ENCODE data around the gene AFAP1L1.
A peak's percentile ranks its signal among the peaks of the same experiment; 100 is the strongest.

Gene AFAP1L1

DNA sequence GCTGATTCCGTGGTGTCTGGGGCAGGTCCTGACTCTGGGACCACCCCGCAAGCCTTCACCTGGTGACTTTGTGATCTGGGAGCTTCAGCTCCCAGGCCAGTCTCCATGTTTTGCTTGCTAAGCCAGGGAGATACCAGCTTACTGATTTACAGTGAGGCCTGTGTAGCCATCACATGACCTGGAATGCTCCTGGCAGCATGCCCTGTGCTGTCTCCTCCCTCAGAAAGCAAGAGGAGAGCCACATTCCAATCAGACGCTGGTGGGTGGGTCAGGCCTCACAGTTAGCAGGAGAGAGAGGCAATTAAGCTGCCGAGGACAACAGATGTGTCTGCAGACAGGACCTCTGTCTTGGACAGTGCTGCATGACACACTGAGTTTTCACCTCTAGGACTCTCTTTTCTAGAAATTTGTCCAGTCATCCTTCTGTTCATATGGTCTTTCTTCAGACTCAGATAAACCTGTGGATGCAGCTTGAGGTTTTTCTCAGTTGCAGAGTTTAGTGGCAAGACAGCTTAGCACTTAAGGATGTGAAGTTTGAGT lies 49.2 kb downstream of the AFAP1L1 start:
- H3K36me3 ChIP-seq (ENCODE audit: control insufficient read depth in 5 of 5, insufficient read depth in 5 of 5, low read length in 5 of 5): peaks cover 2 to 59% (median 29%) of the 10 kb centered on the region in 5 donors

GRCh38 chr5:149322518-149322917 lies 50.9 kb downstream of the AFAP1L1 start:
- peak overlapping the region; percentile 74 for H3K27ac ChIP-seq (ENCODE audit: low read depth, low read length)
- H3K4me1 ChIP-seq (ENCODE audit: control insufficient read depth in 5 of 5, insufficient read depth in 5 of 5, low read length in 5 of 5): peaks cover 0 to 47% (median 36%) of the 10 kb centered on the region in 5 donors
- H3K27me3 ChIP-seq (ENCODE audit: control insufficient read depth in 5 of 5, insufficient read depth in 4 of 5, low read length in 5 of 5): no peaks in the 10 kb centered on the region
- H3K9ac ChIP-seq (ENCODE audit: low read length in 5 of 5): no peak overlapping the region
- H3K9me3 ChIP-seq (ENCODE audit: control insufficient read depth in 5 of 5, low read length in 5 of 5): no peaks in the 10 kb centered on the region
- peaks cover 6 to 52% (median 22%) of the 10 kb centered on the region in 5 donors for H3K36me3 ChIP-seq (ENCODE audit: control insufficient read depth in 5 of 5, insufficient read depth in 5 of 5, low read length in 5 of 5)
- no peak overlapping the region for H3K4me3 ChIP-seq (ENCODE audit: low read depth in 1 of 5, low read length in 5 of 5)

More for the DNA sequence above, 49.2 kb downstream of the AFAP1L1 start:
- Histone ChIP-seq H3K4me3 (ENCODE audit: low read depth in 1 of 5, low read length in 5 of 5) (peak overlapping the region in 1 of 5 donors; percentile 17), H3K27ac (ENCODE audit: low read depth, low read length) (no peak overlapping the region), H3K27me3 (ENCODE audit: control insufficient read depth in 5 of 5, insufficient read depth in 4 of 5, low read length in 5 of 5) (no peaks in the 10 kb centered on the region), H3K9me3 (ENCODE audit: control insufficient read depth in 5 of 5, low read length in 5 of 5) (no peaks in the 10 kb centered on the region), H3K9ac (ENCODE audit: low read length in 5 of 5) (peak overlapping the region in 1 of 5 donors; percentile 59), H3K4me1 (ENCODE audit: control insufficient read depth in 5 of 5, insufficient read depth in 5 of 5, low read length in 5 of 5) (peaks cover 0 to 47% (median 36%) of the 10 kb centered on the region in 5 donors)

DNA sequence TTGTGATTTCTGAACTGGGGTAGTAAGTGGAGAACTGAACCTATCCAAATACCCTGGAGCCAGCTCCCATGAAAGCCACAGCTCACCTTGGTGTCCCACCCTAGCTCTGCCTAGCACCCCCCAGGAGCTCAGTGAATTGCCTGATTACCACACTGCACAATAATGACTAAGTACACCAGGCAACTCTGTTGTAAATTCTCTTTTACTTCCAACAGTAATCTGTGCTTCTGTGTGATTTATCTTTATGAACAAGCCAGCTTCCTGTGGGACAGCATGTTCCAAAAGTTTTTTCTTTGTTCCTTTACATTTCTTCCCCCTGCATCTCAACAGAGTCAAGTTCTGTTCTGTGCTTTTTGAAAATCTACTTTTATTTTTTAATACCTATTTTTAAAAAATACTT lies 51.6 kb downstream of the AFAP1L1 start:
- peak overlapping the region in 2 of 5 donors; percentile 29 to 49 for H3K9ac ChIP-seq (ENCODE audit: low read length in 5 of 5)
- H3K36me3 ChIP-seq (ENCODE audit: control insufficient read depth in 5 of 5, insufficient read depth in 5 of 5, low read length in 5 of 5): peaks cover 3 to 52% (median 17%) of the 10 kb centered on the region in 5 donors
- H3K27ac ChIP-seq (ENCODE audit: low read depth, low read length): peak overlapping the region; percentile 74
- no peak overlapping the region for H3K4me3 ChIP-seq (ENCODE audit: low read depth in 1 of 5, low read length in 5 of 5)
- peaks cover 0 to 47% (median 36%) of the 10 kb centered on the region in 5 donors for H3K4me1 ChIP-seq (ENCODE audit: control insufficient read depth in 5 of 5, insufficient read depth in 5 of 5, low read length in 5 of 5)
- H3K27me3 ChIP-seq (ENCODE audit: control insufficient read depth in 5 of 5, insufficient read depth in 4 of 5, low read length in 5 of 5): no peaks in the 10 kb centered on the region
- H3K9me3 ChIP-seq (ENCODE audit: control insufficient read depth in 5 of 5, low read length in 5 of 5): no peaks in the 10 kb centered on the region

- Histone ChIP-seq H3K27me3 (ENCODE audit: control insufficient read depth in 5 of 5, insufficient read depth in 4 of 5, low read length in 5 of 5) (no peaks in the 10 kb centered on the region), H3K4me3 (ENCODE audit: low read depth in 1 of 5, low read length in 5 of 5) (no peak overlapping the region), H3K9ac (ENCODE audit: low read length in 5 of 5) (peak overlapping the region in 2 of 5 donors; percentile 29 to 50), H3K27ac (ENCODE audit: low read depth, low read length) (peak overlapping the region; percentile 74), H3K9me3 (ENCODE audit: control insufficient read depth in 5 of 5, low read length in 5 of 5) (no peaks in the 10 kb centered on the region), H3K36me3 (ENCODE audit: control insufficient read depth in 5 of 5, insufficient read depth in 5 of 5, low read length in 5 of 5) (peaks cover 3 to 50% (median 17%) of the 10 kb centered on the region in 5 donors), H3K4me1 (ENCODE audit: control insufficient read depth in 5 of 5, insufficient read depth in 5 of 5, low read length in 5 of 5) (peaks cover 0 to 47% (median 36%) of the 10 kb centered on the region in 5 donors)
These were observed 52.1 kb downstream of the AFAP1L1 start for GRCh38 chr5:149323621-149324205.

- peaks cover 9 to 52% (median 20%) of the 10 kb centered on the region in 5 donors for H3K36me3 ChIP-seq (ENCODE audit: control insufficient read depth in 5 of 5, insufficient read depth in 5 of 5, low read length in 5 of 5)
- H3K27ac ChIP-seq (ENCODE audit: low read depth, low read length): no peak overlapping the region
- H3K9ac ChIP-seq (ENCODE audit: low read length in 5 of 5): no peak overlapping the region
- peaks cover 0 to 44% (median 36%) of the 10 kb centered on the region in 5 donors for H3K4me1 ChIP-seq (ENCODE audit: control insufficient read depth in 5 of 5, insufficient read depth in 5 of 5, low read length in 5 of 5)
- no peak overlapping the region for H3K4me3 ChIP-seq (ENCODE audit: low read depth in 1 of 5, low read length in 5 of 5)
- no peaks in the 10 kb centered on the region for H3K9me3 ChIP-seq (ENCODE audit: control insufficient read depth in 5 of 5, low read length in 5 of 5)
- no peaks in the 10 kb centered on the region for H3K27me3 ChIP-seq (ENCODE audit: control insufficient read depth in 5 of 5, insufficient read depth in 4 of 5, low read length in 5 of 5)
These were observed 53.0 kb downstream of the AFAP1L1 start for GRCh38 chr5:149324641-149325040.

DNA sequence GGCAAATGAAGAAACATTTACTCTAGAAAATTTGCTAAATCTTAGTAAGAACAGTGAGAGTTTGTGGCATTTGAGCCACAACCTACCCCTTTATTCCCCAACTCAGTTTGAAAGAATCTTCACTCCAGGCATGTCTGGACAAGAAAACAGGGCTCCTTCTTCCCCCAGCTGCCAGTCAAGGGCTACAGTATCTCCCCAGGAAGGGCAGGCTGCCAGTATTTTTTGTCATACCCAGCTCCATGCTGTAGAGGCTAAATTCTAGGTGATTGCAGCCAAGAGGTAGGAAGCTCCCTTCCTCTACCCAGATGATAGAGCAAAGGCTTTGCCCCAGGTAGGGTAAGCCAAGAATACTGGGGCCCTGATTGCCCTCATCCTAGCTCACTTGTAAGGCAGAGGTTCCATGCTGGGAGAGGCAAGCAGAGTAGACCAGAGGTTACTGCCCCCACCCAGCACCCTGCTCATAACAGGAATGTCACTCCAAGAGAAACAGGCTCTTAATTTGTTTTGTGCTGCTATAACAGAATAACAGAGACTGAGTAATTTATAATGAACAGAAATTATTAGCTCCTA lies 53.6 kb downstream of the AFAP1L1 start:
- no peak overlapping the region for H3K27ac ChIP-seq (ENCODE audit: low read depth, low read length)

GRCh38 chr5:149325894-149326293 lies 54.2 kb downstream of the AFAP1L1 start:
- no peak overlapping the region for H3K4me3 ChIP-seq (ENCODE audit: low read depth in 1 of 5, low read length in 5 of 5)
- H3K9ac ChIP-seq (ENCODE audit: low read length in 5 of 5): no peak overlapping the region
- H3K27me3 ChIP-seq (ENCODE audit: control insufficient read depth in 5 of 5, insufficient read depth in 4 of 5, low read length in 5 of 5): no peaks in the 10 kb centered on the region
- peaks cover 0 to 33% (median 29%) of the 10 kb centered on the region in 5 donors for H3K4me1 ChIP-seq (ENCODE audit: control insufficient read depth in 5 of 5, insufficient read depth in 5 of 5, low read length in 5 of 5)
- no peaks in the 10 kb centered on the region for H3K9me3 ChIP-seq (ENCODE audit: control insufficient read depth in 5 of 5, low read length in 5 of 5)
- peaks cover 13 to 49% (median 21%) of the 10 kb centered on the region in 5 donors for H3K36me3 ChIP-seq (ENCODE audit: control insufficient read depth in 5 of 5, insufficient read depth in 5 of 5, low read length in 5 of 5)
- no peak overlapping the region for H3K27ac ChIP-seq (ENCODE audit: low read depth, low read length)

More for the DNA sequence above, 53.6 kb downstream of the AFAP1L1 start:
- peaks cover 10 to 52% (median 20%) of the 10 kb centered on the region in 5 donors for H3K36me3 ChIP-seq (ENCODE audit: control insufficient read depth in 5 of 5, insufficient read depth in 5 of 5, low read length in 5 of 5)
- no peaks in the 10 kb centered on the region for H3K9me3 ChIP-seq (ENCODE audit: control insufficient read depth in 5 of 5, low read length in 5 of 5)
- H3K27me3 ChIP-seq (ENCODE audit: control insufficient read depth in 5 of 5, insufficient read depth in 4 of 5, low read length in 5 of 5): no peaks in the 10 kb centered on the region
- no peak overlapping the region for H3K9ac ChIP-seq (ENCODE audit: low read length in 5 of 5)
- peaks cover 0 to 39% (median 36%) of the 10 kb centered on the region in 5 donors for H3K4me1 ChIP-seq (ENCODE audit: control insufficient read depth in 5 of 5, insufficient read depth in 5 of 5, low read length in 5 of 5)
- no peak overlapping the region for H3K4me3 ChIP-seq (ENCODE audit: low read depth in 1 of 5, low read length in 5 of 5)

DNA sequence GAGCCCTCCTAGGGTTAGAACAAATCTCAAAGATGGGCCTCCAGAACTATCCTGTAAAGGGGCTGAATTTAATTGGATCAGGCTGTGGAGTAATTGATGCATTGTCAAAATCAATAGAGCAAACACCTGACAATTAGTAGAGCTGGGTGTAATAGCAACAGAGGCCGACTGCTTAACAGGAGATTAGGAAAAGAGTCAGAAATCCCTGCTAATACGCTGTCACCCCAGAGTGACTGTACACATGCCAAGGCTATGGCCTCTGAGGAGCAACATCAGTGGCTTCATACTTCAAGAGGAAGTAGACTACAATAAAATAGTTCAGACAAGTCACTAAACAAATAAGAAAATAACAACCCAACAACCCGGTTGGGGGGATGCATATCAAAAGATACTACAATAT lies 55.0 kb downstream of the AFAP1L1 start:
- H3K4me3 ChIP-seq (ENCODE audit: low read depth in 1 of 5, low read length in 5 of 5): no peak overlapping the region
- H3K27me3 ChIP-seq (ENCODE audit: control insufficient read depth in 5 of 5, insufficient read depth in 4 of 5, low read length in 5 of 5): no peaks in the 10 kb centered on the region
- no peak overlapping the region for H3K9ac ChIP-seq (ENCODE audit: low read length in 5 of 5)
- peaks cover 0 to 27% (median 26%) of the 10 kb centered on the region in 5 donors for H3K4me1 ChIP-seq (ENCODE audit: control insufficient read depth in 5 of 5, insufficient read depth in 5 of 5, low read length in 5 of 5)
- no peaks in the 10 kb centered on the region for H3K9me3 ChIP-seq (ENCODE audit: control insufficient read depth in 5 of 5, low read length in 5 of 5)
- peaks cover 13 to 46% (median 23%) of the 10 kb centered on the region in 5 donors for H3K36me3 ChIP-seq (ENCODE audit: control insufficient read depth in 5 of 5, insufficient read depth in 5 of 5, low read length in 5 of 5)
- H3K27ac ChIP-seq (ENCODE audit: low read depth, low read length): no peak overlapping the region

- H3K9ac ChIP-seq (ENCODE audit: low read length in 5 of 5): no peak overlapping the region
- H3K4me3 ChIP-seq (ENCODE audit: low read depth in 1 of 5, low read length in 5 of 5): no peak overlapping the region
- peaks cover 21 to 59% (median 32%) of the 10 kb centered on the region in 5 donors for H3K36me3 ChIP-seq (ENCODE audit: control insufficient read depth in 5 of 5, insufficient read depth in 5 of 5, low read length in 5 of 5)
- no peak overlapping the region for H3K27ac ChIP-seq (ENCODE audit: low read depth, low read length)
- no peaks in the 10 kb centered on the region for H3K9me3 ChIP-seq (ENCODE audit: control insufficient read depth in 5 of 5, low read length in 5 of 5)
- no peaks in the 10 kb centered on the region for H3K27me3 ChIP-seq (ENCODE audit: control insufficient read depth in 5 of 5, insufficient read depth in 4 of 5, low read length in 5 of 5)
- H3K4me1 ChIP-seq (ENCODE audit: control insufficient read depth in 5 of 5, insufficient read depth in 5 of 5, low read length in 5 of 5): peaks cover 0 to 19% (median 17%) of the 10 kb centered on the region in 5 donors
These were observed 56.5 kb downstream of the AFAP1L1 start for GRCh38 chr5:149328177-149328576.

All from subcutaneous abdominal adipose tissue (tissue), 5 donors.